NCI-H1105 treated with DMSO at 0.1 percent for 48 hours (cell line): ENCODE results near the gene RLBP1.

Experiments
- DNase-seq: peaks from one replicate; lab custom pipeline; 2025; lab: John Stamatoyannopoulos, UW

RLBP1 gene

GRCh38 chr15:89205991-89206585 lies 15.3 kb downstream of the RLBP1 start:
- DNase-seq, result no peak

GRCh38 chr15:89203705-89204273 lies 17.6 kb downstream of the RLBP1 start:
- no peak for DNase-seq

- no peak for DNase-seq
Observed at GRCh38 chr15:89201465-89202005, 19.8 kb downstream of the RLBP1 start.

- DNase-seq, result no peak
Observed at GRCh38 chr15:89200182-89200581, 21.2 kb downstream of the RLBP1 start.

GRCh38 chr15:89199746-89200145 lies 21.6 kb downstream of the RLBP1 start:
- DNase-seq, result no peak

- no peak for DNase-seq
Observed at GRCh38 chr15:89198934-89199333, 22.4 kb downstream of the RLBP1 start.

GRCh38 chr15:89198196-89198595 lies 23.2 kb downstream of the RLBP1 start:
- DNase-seq, result no peak

- peak; percentile 56 for DNase-seq
Observed at GRCh38 chr15:89197503-89197971, 23.8 kb downstream of the RLBP1 start.

GRCh38 chr15:89196994-89197393 lies 24.4 kb downstream of the RLBP1 start:
- peak; percentile 88 for DNase-seq

- DNase-seq, result no peak
Observed at GRCh38 chr15:89196241-89196640, 25.1 kb downstream of the RLBP1 start.

- DNase-seq, result no peak
Observed at GRCh38 chr15:89195836-89196235, 25.5 kb downstream of the RLBP1 start.

- DNase-seq, result no peak
Observed at GRCh38 chr15:89194608-89195007, 26.8 kb downstream of the RLBP1 start.

- no peak for DNase-seq
Observed at GRCh38 chr15:89192766-89193165, 28.6 kb downstream of the RLBP1 start.

GRCh38 chr15:89192136-89192535 lies 29.2 kb downstream of the RLBP1 start:
- no peak for DNase-seq

- no peak for DNase-seq
Observed at GRCh38 chr15:89187986-89188514, 33.3 kb downstream of the RLBP1 start.

GRCh38 chr15:89187301-89187985 lies 33.9 kb downstream of the RLBP1 start:
- no peak for DNase-seq

GRCh38 chr15:89186803-89187202 lies 34.6 kb downstream of the RLBP1 start:
- no peak for DNase-seq

GRCh38 chr15:89184886-89185526 lies 36.4 kb downstream of the RLBP1 start:
- DNase-seq, result no peak

- no peak for DNase-seq
Observed at GRCh38 chr15:89184357-89184756, 37.0 kb downstream of the RLBP1 start.

GRCh38 chr15:89179966-89180875 lies 41.2 kb downstream of the RLBP1 start:
- DNase-seq, result no peak

- no peak for DNase-seq
Observed at GRCh38 chr15:89178307-89178977, 42.9 kb downstream of the RLBP1 start.
